ENCODE measurements around the gene PDCD1.
"Not testable (repeated sequence)": the region's sequence is repeated elsewhere in the genome, so short reads cannot be mapped to it uniquely, and the experiment has no call there.

The PDCD1 gene

GRCh38 chr2:241858206-241859016 lies at the start of gene PDCD1:
TSS of gene PDCD1 (minus strand) at chr2:241858894. CDS start at chr2:241858838, 56 bp downstream.
- Histone ChIP-seq H3K27me3 (replicated peaks; ENCODE audit: control insufficient read depth, insufficient read depth, low read length) (no peaks in the 10 kb centered on the region), H3K4me3 (replicated peaks; ENCODE audit: low read depth, low read length) (peak within 1 kb of the TSS; percentile 61), H3K36me3 (ENCODE audit: control insufficient read depth, insufficient read depth, low read length) (no peaks in the 10 kb centered on the region)
- TF ChIP-seq, protein P1, sequence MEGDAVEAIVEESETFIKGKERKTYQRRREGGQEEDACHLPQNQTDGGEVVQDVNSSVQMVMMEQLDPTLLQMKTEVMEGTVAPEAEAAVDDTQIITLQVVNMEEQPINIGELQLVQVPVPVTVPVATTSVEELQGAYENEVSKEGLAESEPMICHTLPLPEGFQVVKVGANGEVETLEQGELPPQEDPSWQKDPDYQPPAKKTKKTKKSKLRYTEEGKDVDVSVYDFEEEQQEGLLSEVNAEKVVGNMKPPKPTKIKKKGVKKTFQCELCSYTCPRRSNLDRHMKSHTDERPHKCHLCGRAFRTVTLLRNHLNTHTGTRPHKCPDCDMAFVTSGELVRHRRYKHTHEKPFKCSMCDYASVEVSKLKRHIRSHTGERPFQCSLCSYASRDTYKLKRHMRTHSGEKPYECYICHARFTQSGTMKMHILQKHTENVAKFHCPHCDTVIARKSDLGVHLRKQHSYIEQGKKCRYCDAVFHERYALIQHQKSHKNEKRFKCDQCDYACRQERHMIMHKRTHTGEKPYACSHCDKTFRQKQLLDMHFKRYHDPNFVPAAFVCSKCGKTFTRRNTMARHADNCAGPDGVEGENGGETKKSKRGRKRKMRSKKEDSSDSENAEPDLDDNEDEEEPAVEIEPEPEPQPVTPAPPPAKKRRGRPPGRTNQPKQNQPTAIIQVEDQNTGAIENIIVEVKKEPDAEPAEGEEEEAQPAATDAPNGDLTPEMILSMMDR (IDR thresholded peaks at IDR 0.05; ENCODE audit: insufficient read depth, low read length, poor library complexity, severe bottlenecking): no peak
- peak; percentile 77 for DNase-seq (ENCODE audit: extremely low read depth, insufficient read length)

- not testable (repeated sequence) for H3K27me3 ChIP-seq (replicated peaks; ENCODE audit: control insufficient read depth, insufficient read depth, low read length); H3K4me3 ChIP-seq (replicated peaks; ENCODE audit: low read depth, low read length); DNase-seq (ENCODE audit: extremely low read depth, insufficient read length); H3K36me3 ChIP-seq (ENCODE audit: control insufficient read depth, insufficient read depth, low read length)
Measured at GRCh38 chr2:241907831-241908230, 49.1 kb upstream of the PDCD1 start.

- Histone ChIP-seq H3K4me3 (replicated peaks; ENCODE audit: low read depth, low read length) (no peak overlapping the region), H3K36me3 (ENCODE audit: control insufficient read depth, insufficient read depth, low read length) (no peaks in the 10 kb centered on the region), H3K27me3 (replicated peaks; ENCODE audit: control insufficient read depth, insufficient read depth, low read length) (no peaks in the 10 kb centered on the region)
- TF ChIP-seq, protein P1 (IDR thresholded peaks at IDR 0.05; ENCODE audit: insufficient read depth, low read length, poor library complexity, severe bottlenecking): no peak
- no peak for DNase-seq (ENCODE audit: extremely low read depth, insufficient read length)
Measured at GRCh38 chr2:241906826-241907570, 48.3 kb upstream of the PDCD1 start.

DNA sequence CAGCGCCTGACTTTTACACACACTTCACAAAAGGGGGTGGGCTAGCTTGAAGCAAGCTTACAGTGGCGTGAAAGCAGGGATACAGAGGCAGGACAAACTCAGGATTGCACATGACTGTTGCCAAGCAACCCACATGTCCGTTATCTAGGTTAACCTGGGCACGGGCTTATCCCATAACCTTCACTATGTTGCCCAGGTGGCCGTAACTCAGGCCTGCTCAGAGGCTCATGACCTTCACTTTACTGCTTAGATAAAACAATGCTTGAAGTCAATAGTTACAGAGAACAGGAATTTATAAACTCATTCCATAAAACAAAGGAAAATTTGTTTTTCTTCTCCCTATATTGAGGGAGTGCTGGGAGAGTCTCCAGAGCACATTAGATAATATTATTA lies 47.7 kb upstream of the PDCD1 start:
- not testable (repeated sequence) for H3K4me3 ChIP-seq (replicated peaks; ENCODE audit: low read depth, low read length); H3K27me3 ChIP-seq (replicated peaks; ENCODE audit: control insufficient read depth, insufficient read depth, low read length); DNase-seq (ENCODE audit: extremely low read depth, insufficient read length); H3K36me3 ChIP-seq (ENCODE audit: control insufficient read depth, insufficient read depth, low read length)

DNA sequence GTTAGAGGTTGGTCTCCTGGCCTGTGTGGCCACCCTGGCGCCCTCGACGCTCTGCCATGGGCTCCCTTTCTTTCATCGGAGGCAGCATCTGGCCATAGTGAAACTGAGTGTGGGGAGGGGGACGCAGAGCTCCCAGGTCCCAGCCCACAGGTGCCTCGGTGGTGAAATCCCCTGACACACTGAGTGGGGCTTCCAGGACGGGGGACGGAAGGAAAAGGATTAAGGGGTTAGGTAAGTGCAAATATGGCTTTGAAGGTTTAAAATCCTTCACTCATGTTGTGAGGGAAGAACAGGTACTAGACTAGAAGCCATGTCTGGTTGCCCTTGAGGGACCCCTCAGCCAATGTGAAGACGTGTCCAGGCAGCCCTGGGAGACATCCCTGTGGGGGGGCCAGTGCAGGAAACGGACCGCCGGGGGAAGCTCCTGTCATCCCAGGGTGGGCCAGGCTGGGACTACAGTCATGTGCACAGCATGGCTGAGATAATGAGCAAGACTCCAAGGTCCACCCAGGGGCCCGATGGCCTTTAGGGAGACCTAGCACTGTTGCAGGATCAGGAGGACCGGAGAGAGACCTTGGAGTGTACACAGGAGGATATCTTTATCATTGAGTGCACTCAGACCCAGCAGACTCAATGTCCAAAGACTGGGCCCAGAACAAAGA lies 47.2 kb upstream of the PDCD1 start:
- TF ChIP-seq, protein P1 (IDR thresholded peaks at IDR 0.05; ENCODE audit: insufficient read depth, low read length, poor library complexity, severe bottlenecking): no peak
- H3K27me3 ChIP-seq (replicated peaks; ENCODE audit: control insufficient read depth, insufficient read depth, low read length): no peaks in the 10 kb centered on the region
- no peaks in the 10 kb centered on the region for H3K36me3 ChIP-seq (ENCODE audit: control insufficient read depth, insufficient read depth, low read length)
- no peak for DNase-seq (ENCODE audit: extremely low read depth, insufficient read length)
- no peak overlapping the region for H3K4me3 ChIP-seq (replicated peaks; ENCODE audit: low read depth, low read length)

DNA sequence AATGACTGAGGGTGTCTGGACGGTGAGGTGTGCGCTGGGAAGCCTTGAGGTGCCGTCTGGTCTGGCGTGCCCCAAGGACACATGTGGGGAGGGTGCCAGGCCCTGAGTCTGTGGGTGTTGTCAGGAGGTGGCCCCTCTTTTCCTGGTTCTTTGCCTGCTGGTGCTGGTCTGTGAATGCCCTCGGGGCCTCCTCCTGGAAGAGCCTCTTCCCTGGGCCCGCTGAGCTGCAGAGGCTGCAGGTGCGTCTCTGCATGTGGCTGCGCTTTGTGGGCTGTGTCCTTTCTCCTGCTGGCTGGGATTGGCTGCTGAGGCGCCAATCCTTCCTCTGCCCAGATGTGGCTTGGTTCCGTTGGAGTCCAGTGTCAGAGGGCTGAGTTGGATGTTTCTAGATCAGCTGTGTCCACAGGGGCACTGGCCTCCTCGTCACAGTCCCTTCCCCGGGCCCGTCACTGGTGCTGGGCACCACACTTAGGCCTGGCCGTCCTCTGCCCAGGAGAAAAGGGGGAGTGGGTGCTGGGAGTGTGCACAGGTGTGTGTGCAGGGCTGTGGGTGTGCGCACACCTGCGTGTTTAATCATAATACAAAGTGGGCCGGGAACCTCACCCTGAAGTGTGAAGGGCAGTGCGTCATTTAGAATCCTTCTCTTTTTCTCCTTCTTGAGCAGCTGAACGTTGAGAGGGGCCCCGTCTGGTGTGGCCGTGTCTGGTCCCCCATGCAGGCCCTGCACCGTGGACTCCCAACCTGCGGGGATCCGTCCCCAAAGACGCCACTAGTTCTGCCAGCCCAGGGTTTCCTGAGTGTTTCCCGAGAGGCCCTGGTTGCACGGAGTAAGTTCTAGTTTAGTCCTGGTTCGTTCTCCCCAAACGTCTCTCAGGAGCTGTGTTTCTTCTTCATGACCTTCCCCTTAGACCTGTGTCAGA lies 46.4 kb upstream of the PDCD1 start:
- H3K27me3 ChIP-seq (replicated peaks; ENCODE audit: control insufficient read depth, insufficient read depth, low read length): no peaks in the 10 kb centered on the region
- H3K4me3 ChIP-seq (replicated peaks; ENCODE audit: low read depth, low read length): no peak overlapping the region
- no peaks in the 10 kb centered on the region for H3K36me3 ChIP-seq (ENCODE audit: control insufficient read depth, insufficient read depth, low read length)
- TF ChIP-seq, protein P1 (IDR thresholded peaks at IDR 0.05; ENCODE audit: insufficient read depth, low read length, poor library complexity, severe bottlenecking): no peak
- DNase-seq (ENCODE audit: extremely low read depth, insufficient read length): no peak

All from GM06990 (cell line).